Calu3 (cell line): ENCODE data around the gene PLEKHM3. TPM values are rescaled to one million over a fixed set of nuclear protein-coding genes. Genes with fewer than 3 reads are reported as not detected.
"Not testable (repeated sequence)": the region's sequence is repeated elsewhere in the genome, so short reads cannot be mapped to it uniquely, and the experiment has no call there.

Experiments
- BruUV-seq: library from RNA; stranded (reverse); fragments of 400-500 nt; replicated peaks from 2 replicates; lab custom pipeline; 2021; lab: Mats Ljungman, UMichigan
- CTCF ChIA-PET: fragments of 300-600 bp; sonication (Branson Sonifier 250); formaldehyde crosslinking; loops from one replicate; lab custom pipeline; 2022; ENCODE audit warnings: antibody characterized with exemption; lab: Charles Lee
- DNase-seq: peaks from one replicate; pipeline ENCODE4 v3.0.0; 2022
- H3K27ac Mint-ChIP-seq: one replicate; pipeline ENCODE4 v1.8.0; 2022; ENCODE audit warnings: mixed read lengths; ENCODE audit not compliant: unreplicated experiment
- H3K27me3 Mint-ChIP-seq: one replicate; pipeline ENCODE4 v1.8.0; 2022; ENCODE audit warnings: mixed read lengths; ENCODE audit not compliant: unreplicated experiment
- H3K36me3 Mint-ChIP-seq: one replicate; pipeline ENCODE4 v1.8.0; 2022; ENCODE audit warnings: mild to moderate bottlenecking, moderate library complexity, mixed read lengths; ENCODE audit not compliant: insufficient read depth, unreplicated experiment
- H3K4me1 Mint-ChIP-seq: one replicate; pipeline ENCODE4 v1.8.0; 2022; ENCODE audit warnings: mild to moderate bottlenecking, low read depth, mixed read lengths; ENCODE audit not compliant: unreplicated experiment
- H3K4me3 Mint-ChIP-seq: one replicate; pipeline ENCODE4 v1.8.0; 2022; ENCODE audit warnings: mild to moderate bottlenecking, low read depth, moderate library complexity, mixed read lengths; ENCODE audit not compliant: unreplicated experiment
- H3K9me3 Mint-ChIP-seq: one replicate; pipeline ENCODE4 v1.8.0; 2022; ENCODE audit warnings: low read depth, mixed read lengths; ENCODE audit not compliant: unreplicated experiment
- CTCF ChIP-seq: fragments of 200-600 bp; IDR thresholded peaks from one replicate; pipeline ENCODE4 v1.8.0; 2022; ENCODE audit warnings: antibody characterized with exemption; ENCODE audit not compliant: unreplicated experiment
- intact Hi-C: fragments of 100-400 bp; cut with micrococcal nuclease; formaldehyde crosslinking; loops from one replicate; pipeline ENCODE4 v1.10.0; 2022; ENCODE audit not compliant: unreplicated experiment
- total RNA-seq: library from RNA; stranded (reverse); gene quantifications from 2 replicates; pipeline ENCODE4 v1.2.3, GENCODE V29; 2022

The PLEKHM3 gene
- total RNA-seq, 1 experiment from 2014 or later: 8.0 TPM

- DNase-seq: no peak
- peaks cover 48% of the 10 kb centered on the region for H3K4me1 Mint-ChIP-seq
- BruUV-seq: no TSS peak
- no peak overlapping the region for H3K4me3 Mint-ChIP-seq
- intact Hi-C loops: loop anchor here (5.0 kb wide), 1 partner anchor 160 kb away; no protein-coding TSS in a partner anchor
- H3K36me3 Mint-ChIP-seq: peaks cover 5% of the 10 kb centered on the region
- no peaks in the 10 kb centered on the region for H3K27me3 Mint-ChIP-seq
- no peaks in the 10 kb centered on the region for H3K9me3 Mint-ChIP-seq
- no peak overlapping the region for H3K27ac Mint-ChIP-seq
- no peak for TF ChIP-seq CTCF
- CTCF ChIA-PET: no interaction called here
These were observed 212.6 kb downstream of the PLEKHM3 start for GRCh38 chr2:207812726-207813080.

GRCh38 chr2:207812058-207812725, 213.1 kb downstream of the PLEKHM3 start:
- H3K27ac Mint-ChIP-seq: peak overlapping the region; percentile 77
- H3K27me3 Mint-ChIP-seq: no peaks in the 10 kb centered on the region
- TF ChIP-seq CTCF: no peak
- intact Hi-C loops: loop anchor here (5.0 kb wide), 1 partner anchor 160 kb away; no protein-coding TSS in a partner anchor
- H3K36me3 Mint-ChIP-seq: peaks cover 5% of the 10 kb centered on the region
- H3K4me3 Mint-ChIP-seq: no peak overlapping the region
- CTCF ChIA-PET: interaction anchor here (1.1 to 2.1 kb wide), 3 partner anchors 8 to 46 kb away, joined by 4 to 8 read pairs (median 5); no protein-coding TSS in a partner anchor
- DNase-seq: no peak
- no peaks in the 10 kb centered on the region for H3K9me3 Mint-ChIP-seq
- peaks cover 48% of the 10 kb centered on the region for H3K4me1 Mint-ChIP-seq
- BruUV-seq: no TSS peak

GRCh38 chr2:207811658-207812057, 213.7 kb downstream of the PLEKHM3 start:
- Mint-ChIP-seq H3K27ac (peak overlapping the region; percentile 77), H3K4me3 (peak overlapping the region; percentile 58), H3K4me1 (peaks cover 48% of the 10 kb centered on the region)
- intact Hi-C loops: loop anchor here (1.0 to 5.0 kb wide), 3 partner anchors 37 to 161 kb away; partner anchors contain the start of gene FZD5
- not testable (repeated sequence) for H3K9me3 Mint-ChIP-seq, H3K36me3 Mint-ChIP-seq, BruUV-seq, H3K27me3 Mint-ChIP-seq
- peak; percentile 28 for DNase-seq
- CTCF ChIA-PET: interaction anchor here (0.6 to 2.1 kb wide), 5 partner anchors 8 to 45 kb away, joined by 4 to 8 read pairs (median 5); no protein-coding TSS in a partner anchor

GRCh38 chr2:207810200-207810788, 215.0 kb downstream of the PLEKHM3 start:
- intact Hi-C loops: loop anchor here (2.0 to 5.0 kb wide), 2 partner anchors 41 to 162 kb away; partner anchors contain the start of gene FZD5
- Mint-ChIP-seq H3K27ac (peak overlapping the region; percentile 77), H3K4me3 (peak overlapping the region; percentile 58), H3K4me1 (peaks cover 57% of the 10 kb centered on the region), H3K9me3 (no peaks in the 10 kb centered on the region), H3K27me3 (no peaks in the 10 kb centered on the region), H3K36me3 (peaks cover 5% of the 10 kb centered on the region)
- CTCF ChIA-PET: interaction anchor here (1.2 to 2.1 kb wide), 5 partner anchors 10 to 44 kb away, joined by 3 to 8 read pairs (median 5); partner anchors contain the start of gene FZD5
- no TSS peak for BruUV-seq
- TF ChIP-seq CTCF: no peak
- DNase-seq: no peak
